D721Med (cell line): Measurements from ENCODE around the gene CELA2A.

ENCODE experiments used
- DNase-seq: peaks from one replicate; pipeline ENCODE4 v3.0.0; 2011; ENCODE audit warnings: low spot score; ENCODE audit not compliant: insufficient read length
- FAIRE-seq: peaks from 2 replicates; lab custom pipeline; 2011; peaks lifted over from hg19 to GRCh38; lab: Jason Lieb, UNC
- CTCF ChIP-seq: IDR thresholded peaks from 2 replicates; pipeline ENCODE4 v1.5.1; 2012; ENCODE audit warnings: mild to moderate bottlenecking, control low read depth; ENCODE audit not compliant: insufficient read depth; ENCODE audit errors: missing control alignments

The CELA2A gene

GRCh38 chr1:15411593-15412137 lies 44.9 kb upstream of the CELA2A start:
- FAIRE-seq, result no peak
- DNase-seq, result no peak

DNA sequence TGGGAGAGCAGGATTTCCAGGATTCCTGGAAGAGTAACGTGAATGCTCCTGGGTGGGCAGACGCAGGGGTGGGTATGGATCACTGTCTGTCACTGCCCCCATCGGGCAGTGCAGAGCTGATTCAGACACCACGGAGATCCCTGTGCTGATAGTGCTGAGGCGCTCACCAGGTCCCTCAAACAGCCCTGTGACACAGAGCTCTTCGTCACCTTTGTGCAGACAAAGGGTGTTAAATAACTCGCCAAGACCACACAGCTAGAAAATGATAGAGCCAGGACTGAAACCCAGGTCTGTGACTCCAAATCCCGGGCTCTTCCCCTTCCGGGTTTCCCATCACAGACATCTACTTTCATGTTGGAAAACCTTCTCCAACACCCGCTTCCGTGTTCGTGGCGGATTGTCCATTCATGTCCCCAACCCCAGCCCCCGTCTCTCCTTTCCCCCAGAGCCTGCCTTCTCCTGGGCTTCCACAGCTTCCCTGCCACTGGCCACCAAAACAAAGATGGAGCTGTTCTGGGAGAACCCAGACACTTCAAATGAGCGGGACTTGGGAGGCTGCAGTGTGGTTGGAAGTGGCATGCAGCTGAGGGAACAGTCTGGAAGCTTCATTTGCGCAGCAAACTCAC lies 44.2 kb upstream of the CELA2A start:
- DNase-seq (no peak), FAIRE-seq (no peak)
- no peak for TF ChIP-seq CTCF

More at GRCh38 chr1:15411593-15412137, 44.9 kb upstream of the CELA2A start:
- no peak for TF ChIP-seq CTCF

DNA sequence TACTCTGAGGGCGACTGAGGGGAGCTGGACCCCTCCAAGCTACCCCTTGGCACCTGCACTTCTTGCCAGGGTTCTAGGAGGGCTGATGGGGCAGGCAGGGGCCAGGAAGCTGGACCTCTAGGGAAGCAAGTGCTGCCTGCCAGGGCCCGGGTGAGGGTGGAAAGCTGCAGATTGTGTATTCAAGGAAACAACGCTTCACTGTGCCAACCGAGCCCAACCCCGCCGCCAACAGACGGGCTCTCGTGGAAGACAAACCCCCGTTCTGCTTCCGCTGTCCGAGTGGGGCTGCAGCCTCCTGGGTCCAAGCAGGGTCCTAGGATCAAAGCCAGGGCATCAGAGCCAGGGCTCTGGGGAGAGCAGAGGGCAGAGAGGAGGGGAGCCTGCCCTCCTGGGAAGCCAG lies 43.7 kb upstream of the CELA2A start:
- TF ChIP-seq CTCF, result no peak
- no peak for FAIRE-seq
- no peak for DNase-seq

GRCh38 chr1:15413563-15414444 lies 42.7 kb upstream of the CELA2A start:
- no peak for FAIRE-seq
- TF ChIP-seq CTCF, result no peak
- no peak for DNase-seq

DNA sequence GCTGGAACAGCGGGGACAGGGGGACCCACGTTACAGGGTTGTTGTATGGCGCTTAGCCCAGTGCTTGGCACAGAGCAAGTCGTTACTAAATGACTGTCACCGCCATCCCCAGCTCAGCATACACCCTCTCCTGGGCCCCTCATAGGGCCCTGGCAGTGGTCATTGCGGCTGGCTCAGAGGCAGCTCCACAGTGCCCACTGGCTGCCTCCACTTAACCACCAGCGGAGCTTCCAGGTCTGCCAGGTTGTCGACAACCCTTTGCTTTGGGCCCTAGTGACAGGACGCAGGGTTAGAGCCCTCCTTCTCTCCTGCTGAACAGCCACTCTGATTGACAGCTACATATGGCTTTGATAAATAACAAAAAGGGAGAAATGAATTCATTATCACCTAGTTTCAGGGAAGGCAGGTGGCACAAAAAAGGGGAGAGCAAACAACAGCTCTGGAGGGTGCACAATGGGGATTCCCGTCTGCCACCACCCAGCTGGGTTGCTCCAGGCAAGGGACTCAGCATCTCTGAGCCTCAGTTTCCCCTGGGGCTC lies 42.0 kb upstream of the CELA2A start:
- TF ChIP-seq CTCF, result no peak
- no peak for FAIRE-seq

DNA sequence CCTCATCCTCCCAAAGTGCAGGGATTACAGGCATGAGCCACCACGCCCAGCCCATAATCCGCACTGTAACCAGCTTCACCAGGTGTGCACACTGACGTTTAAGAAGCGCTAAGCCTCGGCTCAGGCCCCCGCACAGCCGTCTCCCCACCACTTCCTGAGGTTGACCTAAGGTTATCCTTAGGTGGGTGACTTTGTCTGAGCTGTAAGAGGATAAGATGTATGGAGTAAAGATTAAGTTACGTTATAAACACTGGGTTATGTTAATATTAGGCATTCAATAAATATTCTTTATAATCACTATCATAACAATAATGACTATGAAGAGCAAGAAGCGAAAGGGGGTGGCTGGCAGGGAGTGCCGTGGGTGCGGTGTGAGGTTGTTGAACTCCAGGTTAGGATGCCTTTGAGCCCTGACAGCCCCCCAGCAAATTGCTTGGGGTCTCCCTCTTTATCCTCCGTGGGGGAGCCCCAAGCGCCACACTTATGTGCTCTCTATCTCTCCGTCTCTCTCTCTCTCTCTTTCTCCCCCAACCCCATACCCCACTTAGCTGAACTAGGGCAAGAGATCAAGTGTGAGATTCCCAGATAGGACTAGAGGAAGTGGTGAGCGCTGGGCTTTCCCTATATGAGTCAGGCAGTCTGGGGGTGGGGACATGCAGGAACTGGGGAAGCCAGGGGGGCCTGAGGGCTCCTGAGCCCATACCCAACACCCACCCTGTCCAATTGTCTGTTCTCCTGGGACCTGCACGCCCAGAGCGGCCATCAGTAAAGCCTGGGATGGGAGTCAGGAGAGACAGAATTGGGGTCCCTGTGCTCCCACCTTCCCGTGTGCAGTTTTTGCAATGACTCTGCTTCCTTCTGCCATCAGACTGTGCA lies 39.2 kb upstream of the CELA2A start:
- DNase-seq (peak; percentile 57), FAIRE-seq (no peak)
- no peak for TF ChIP-seq CTCF

More for the DNA sequence above, 42.0 kb upstream of the CELA2A start:
- DNase-seq, result no peak
